Stimulated activated CD8-positive, alpha-beta memory T cell treated with anti-CD3 and anti-CD28 coated beads, Interleukin-2, amount 100 ng/mL, for 48 hours (primary cell): ENCODE results near the gene UBE2E3.
"Not testable (repeated sequence)": the region's sequence is repeated elsewhere in the genome, so short reads cannot be mapped to it uniquely, and the experiment has no call there.

Experiments
- DNase-seq, 2 donors: peaks; one replicate each; pipeline ENCODE4 v3.0.0-alpha.2; 2020; ENCODE audit warnings: low read depth in 2 of 2

Gene UBE2E3

GRCh38 chr2:181074457-181074856 is 94.1 kb downstream of the UBE2E3 start:
- DNase-seq, result no peak

- DNase-seq, result no peak
Observed at GRCh38 chr2:181076658-181077057, 96.3 kb downstream of the UBE2E3 start.

- DNase-seq, result no peak
Observed at GRCh38 chr2:181077128-181077709, 96.8 kb downstream of the UBE2E3 start.

GRCh38 chr2:181083140-181083539 is 102.7 kb downstream of the UBE2E3 start:
- no peak for DNase-seq

- DNase-seq, result no peak
Observed at GRCh38 chr2:181085734-181086133, 105.3 kb downstream of the UBE2E3 start.

- not testable (repeated sequence) for DNase-seq
Observed at GRCh38 chr2:181091920-181092319, 111.5 kb downstream of the UBE2E3 start.

- no peak for DNase-seq
Observed at GRCh38 chr2:181095486-181095885, 115.1 kb downstream of the UBE2E3 start.

GRCh38 chr2:181103659-181104058 is 123.3 kb downstream of the UBE2E3 start:
- no peak for DNase-seq

GRCh38 chr2:181104512-181105115 is 124.2 kb downstream of the UBE2E3 start:
- DNase-seq, result no peak

- DNase-seq, result no peak
Observed at GRCh38 chr2:181105562-181105961, 125.2 kb downstream of the UBE2E3 start.

- no peak for DNase-seq
Observed at GRCh38 chr2:181106229-181106628, 125.8 kb downstream of the UBE2E3 start.

- no peak for DNase-seq
Observed at GRCh38 chr2:181106789-181107627, 126.6 kb downstream of the UBE2E3 start.

- DNase-seq, result no peak
Observed at GRCh38 chr2:181107628-181107945, 127.2 kb downstream of the UBE2E3 start.

GRCh38 chr2:181111059-181111458 is 130.7 kb downstream of the UBE2E3 start:
- DNase-seq, result no peak

GRCh38 chr2:181112916-181113315 is 132.5 kb downstream of the UBE2E3 start:
- no peak for DNase-seq
